Measurements from ENCODE around the gene TGOLN2. TPM values are rescaled to one million over a fixed set of nuclear protein-coding genes. Genes with fewer than 3 reads are reported as not detected.

Gene TGOLN2
- total and polyA plus RNA-seq, 2 experiments from 2014 or later: 51.1 to 66.5 TPM

DNA sequence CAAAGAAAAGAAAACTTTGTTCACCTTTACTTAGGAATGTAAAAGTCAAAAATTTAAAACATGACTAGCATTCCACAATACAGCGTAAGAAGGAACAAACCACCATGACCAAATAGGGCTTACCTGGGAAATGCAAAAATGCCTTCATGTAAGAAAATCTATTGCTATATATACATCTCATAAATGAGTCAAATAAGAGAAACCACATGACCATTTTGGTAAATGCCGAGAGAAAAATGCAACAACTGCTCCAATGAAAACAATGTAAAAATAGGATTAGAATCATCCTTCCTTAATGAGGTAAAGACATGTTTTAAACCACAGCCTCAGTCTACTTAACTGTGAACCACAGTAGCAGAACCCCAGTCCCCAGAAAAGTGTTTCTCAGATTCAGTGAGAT is 49.4 kb downstream of the TGOLN2 start:
- 55% methylated on average over 2 of the region's 2 CpGs for WGBS (ENCODE audit: low lambda C conversion rate, missing lambda C conversion rate)
- TF ChIP-seq EZH2 (IDR thresholded peaks at IDR 0.05; ENCODE audit: borderline replicate concordance) (no peak), EZH2phosphoT487 (IDR thresholded peaks at IDR 0.05; ENCODE audit: low read depth, severe bottlenecking, unreplicated experiment) (no peak)
- TF ChIP-seq, protein P1, sequence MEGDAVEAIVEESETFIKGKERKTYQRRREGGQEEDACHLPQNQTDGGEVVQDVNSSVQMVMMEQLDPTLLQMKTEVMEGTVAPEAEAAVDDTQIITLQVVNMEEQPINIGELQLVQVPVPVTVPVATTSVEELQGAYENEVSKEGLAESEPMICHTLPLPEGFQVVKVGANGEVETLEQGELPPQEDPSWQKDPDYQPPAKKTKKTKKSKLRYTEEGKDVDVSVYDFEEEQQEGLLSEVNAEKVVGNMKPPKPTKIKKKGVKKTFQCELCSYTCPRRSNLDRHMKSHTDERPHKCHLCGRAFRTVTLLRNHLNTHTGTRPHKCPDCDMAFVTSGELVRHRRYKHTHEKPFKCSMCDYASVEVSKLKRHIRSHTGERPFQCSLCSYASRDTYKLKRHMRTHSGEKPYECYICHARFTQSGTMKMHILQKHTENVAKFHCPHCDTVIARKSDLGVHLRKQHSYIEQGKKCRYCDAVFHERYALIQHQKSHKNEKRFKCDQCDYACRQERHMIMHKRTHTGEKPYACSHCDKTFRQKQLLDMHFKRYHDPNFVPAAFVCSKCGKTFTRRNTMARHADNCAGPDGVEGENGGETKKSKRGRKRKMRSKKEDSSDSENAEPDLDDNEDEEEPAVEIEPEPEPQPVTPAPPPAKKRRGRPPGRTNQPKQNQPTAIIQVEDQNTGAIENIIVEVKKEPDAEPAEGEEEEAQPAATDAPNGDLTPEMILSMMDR (IDR thresholded peaks at IDR 0.05; ENCODE audit: poor library complexity): no peak
- peak overlapping the region; percentile 79 for H3K27ac ChIP-seq
- no peaks in the 10 kb centered on the region for H3K9me3 ChIP-seq (ENCODE audit: low read depth)
- H3K4me3 ChIP-seq: no peak overlapping the region
- H3K9me2 ChIP-seq (replicated peaks; ENCODE audit: insufficient read depth): no peaks in the 10 kb centered on the region
- peaks cover 2% of the 10 kb centered on the region for H4K20me1 ChIP-seq (ENCODE audit: insufficient read depth, poor library complexity, severe bottlenecking)
- H2AFZ ChIP-seq: no peak overlapping the region
- peak overlapping the region; percentile 65 for H3K4me2 ChIP-seq
- H3K27me3 ChIP-seq: no peaks in the 10 kb centered on the region
- DNase-seq (ENCODE audit: low spot score): no peak
- no peaks in the 10 kb centered on the region for H3K36me3 ChIP-seq (replicated peaks; ENCODE audit: insufficient read depth, low read depth)
- peaks cover 41% of the 10 kb centered on the region for H3K79me2 ChIP-seq
- peaks cover 36% of the 10 kb centered on the region for H3K4me1 ChIP-seq (ENCODE audit: insufficient read depth)

DNA sequence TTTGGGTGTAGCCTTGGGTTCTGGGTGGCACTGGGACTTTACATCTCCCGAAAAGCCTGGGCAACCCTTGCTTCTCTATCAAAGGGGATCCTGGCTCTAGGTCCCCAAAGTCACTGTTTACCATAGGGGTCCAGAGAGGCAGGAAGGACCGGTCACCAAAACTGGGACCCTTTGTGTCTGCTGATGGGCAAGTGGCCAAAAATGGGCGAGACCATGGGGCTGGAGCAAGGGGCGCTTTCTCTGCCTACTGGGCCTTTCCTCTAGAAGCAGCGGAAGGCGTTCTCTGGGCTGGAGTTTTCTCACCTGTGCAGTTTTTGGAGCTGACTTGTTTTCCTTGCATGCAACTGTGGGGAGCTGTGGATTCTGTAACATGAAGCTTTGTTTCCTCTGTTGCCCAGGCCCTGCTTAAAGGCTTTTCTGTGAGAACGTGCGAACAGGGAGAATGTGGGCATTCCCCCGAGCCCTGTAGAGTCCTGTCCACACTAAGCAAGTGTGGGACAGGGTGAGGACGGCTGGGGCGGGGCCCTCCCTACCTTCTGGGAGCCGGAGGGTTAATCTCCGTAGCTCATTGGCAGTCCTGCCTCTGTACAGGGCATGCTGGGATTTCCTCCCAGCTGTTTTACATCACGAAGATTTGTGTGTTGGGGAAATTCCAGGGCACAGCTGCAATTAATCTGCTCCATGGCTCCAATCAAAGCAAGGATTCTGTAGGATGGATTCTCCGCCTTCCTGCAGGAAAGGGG is 50.2 kb downstream of the TGOLN2 start:
- no peaks in the 10 kb centered on the region for H3K9me3 ChIP-seq (ENCODE audit: low read depth)
- H3K9me2 ChIP-seq (replicated peaks; ENCODE audit: insufficient read depth): no peaks in the 10 kb centered on the region
- H3K27me3 ChIP-seq: no peaks in the 10 kb centered on the region
- peak overlapping the region; percentile 79 for H3K27ac ChIP-seq
- peaks cover 2% of the 10 kb centered on the region for H4K20me1 ChIP-seq (ENCODE audit: insufficient read depth, poor library complexity, severe bottlenecking)
- peaks cover 37% of the 10 kb centered on the region for H3K4me1 ChIP-seq (ENCODE audit: insufficient read depth)
- peaks cover 42% of the 10 kb centered on the region for H3K79me2 ChIP-seq
- DNase-seq (ENCODE audit: low spot score): peak; percentile 76
- no peak overlapping the region for H2AFZ ChIP-seq
- TF ChIP-seq, protein P1 (IDR thresholded peaks at IDR 0.05; ENCODE audit: poor library complexity): no peak
- TF ChIP-seq EZH2phosphoT487 (IDR thresholded peaks at IDR 0.05; ENCODE audit: low read depth, severe bottlenecking, unreplicated experiment): no peak
- no peak for TF ChIP-seq EZH2 (IDR thresholded peaks at IDR 0.05; ENCODE audit: borderline replicate concordance)
- H3K4me3 ChIP-seq: no peak overlapping the region
- 46% methylated on average over 15 of the region's 15 CpGs for WGBS (ENCODE audit: low lambda C conversion rate, missing lambda C conversion rate)
- H3K36me3 ChIP-seq (replicated peaks; ENCODE audit: insufficient read depth, low read depth): no peaks in the 10 kb centered on the region
- H3K4me2 ChIP-seq: peak overlapping the region; percentile 65

DNA sequence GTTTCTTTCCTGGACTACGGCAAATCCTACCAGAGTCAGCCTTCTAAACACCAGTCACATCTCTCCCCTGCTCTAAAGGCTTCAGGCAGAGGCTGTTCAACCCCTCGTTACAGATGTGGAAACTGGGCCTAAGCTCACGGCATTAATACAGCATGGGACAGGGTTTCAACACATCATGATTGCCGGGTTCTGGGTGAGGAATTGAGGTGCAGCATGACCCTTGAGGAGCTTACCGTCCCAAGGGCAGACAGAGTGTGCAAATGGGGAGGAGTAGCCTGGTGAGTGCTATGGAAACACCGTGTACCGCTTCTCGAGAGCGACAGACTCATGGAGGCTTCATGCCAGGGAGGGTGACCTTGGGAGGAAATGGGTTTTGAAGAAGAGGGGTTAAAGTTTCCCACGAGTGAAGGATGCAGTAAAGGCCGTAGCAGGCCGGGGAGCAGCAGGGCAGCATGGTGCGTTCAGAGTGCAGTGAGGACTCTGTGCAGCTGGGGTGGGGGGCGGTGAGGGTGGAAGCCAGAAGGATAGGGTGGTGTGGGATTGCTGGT is 51.1 kb downstream of the TGOLN2 start:
- TF ChIP-seq EZH2phosphoT487 (IDR thresholded peaks at IDR 0.05; ENCODE audit: low read depth, severe bottlenecking, unreplicated experiment): no peak
- TF ChIP-seq, protein P1 (IDR thresholded peaks at IDR 0.05; ENCODE audit: poor library complexity): no peak
- TF ChIP-seq EZH2 (IDR thresholded peaks at IDR 0.05; ENCODE audit: borderline replicate concordance): no peak
- Histone ChIP-seq H3K4me2 (no peak overlapping the region), H3K79me2 (peaks cover 48% of the 10 kb centered on the region), H3K27ac (no peak overlapping the region), H3K4me1 (ENCODE audit: insufficient read depth) (peaks cover 37% of the 10 kb centered on the region), H4K20me1 (ENCODE audit: insufficient read depth, poor library complexity, severe bottlenecking) (peaks cover 2% of the 10 kb centered on the region), H3K9me3 (ENCODE audit: low read depth) (no peaks in the 10 kb centered on the region), H3K4me3 (no peak overlapping the region), H3K27me3 (no peaks in the 10 kb centered on the region), H3K9me2 (replicated peaks; ENCODE audit: insufficient read depth) (no peaks in the 10 kb centered on the region), H3K36me3 (replicated peaks; ENCODE audit: insufficient read depth, low read depth) (no peaks in the 10 kb centered on the region), H2AFZ (no peak overlapping the region)
- no peak for DNase-seq (ENCODE audit: low spot score)
- 78% methylated on average over 14 of the region's 14 CpGs for WGBS (ENCODE audit: low lambda C conversion rate, missing lambda C conversion rate)

Measured in hepatocyte (in vitro differentiated cells).